Ascending aorta (tissue), 2 donors: ENCODE data around the gene TATDN2. TPM values are rescaled to one million over a fixed set of nuclear protein-coding genes. Genes with fewer than 3 reads are reported as not detected.
"Not testable (repeated sequence)": the region's sequence is repeated elsewhere in the genome, so short reads cannot be mapped to it uniquely, and the experiment has no call there.

Experiments
- DNase-seq, 2 donors: peaks; one replicate each; pipeline ENCODE4 v3.0.0-alpha.2; 2019; ENCODE audit warnings: low spot score in 2 of 2
- H3K27ac ChIP-seq, 2 donors: fragments of 200-600 bp; sonication (generic); one replicate each; pipeline ENCODE4 v1.5.1; 2016 to 2017; ENCODE audit warnings: mild to moderate bottlenecking in 1 of 2
- H3K27me3 ChIP-seq: fragments of 200-600 bp; sonication (generic); one replicate; pipeline ENCODE4 v1.5.1; 2017
- H3K36me3 ChIP-seq, 2 donors: fragments of 200-600 bp; sonication (generic); one replicate each; pipeline ENCODE4 v1.5.1; 2016
- H3K4me1 ChIP-seq, 2 donors: fragments of 200-600 bp; sonication (generic); one replicate each; pipeline ENCODE4 v1.5.1; 2016 to 2017; ENCODE audit warnings: mild to moderate bottlenecking in 1 of 2
- H3K4me3 ChIP-seq, 2 donors: fragments of 200-600 bp; sonication (generic); one replicate each; pipeline ENCODE4 v1.5.1; 2016 to 2017; ENCODE audit warnings: mild to moderate bottlenecking in 1 of 2
- H3K9me3 ChIP-seq, 2 donors: fragments of 200-600 bp; sonication (generic); one replicate each; pipeline ENCODE4 v1.5.1; 2016
- intact Hi-C: fragments of 100-400 bp; cut with DNase I; formaldehyde crosslinking; loops from one replicate; pipeline ENCODE4 v1.15.1; 2023
- total RNA-seq: library from RNA; depleted of rRNA; stranded (reverse); fragments of >200 nt; gene quantifications from one replicate; pipeline ENCODE4 v1.1.0, GENCODE V29; 2016
- TF ChIP-seq, protein P1 (sequence below), 3 experiments: fragments of 200-600 bp in 2 of 3; fragments of 450-650 bp in 1 of 3; sonication (generic) in 2 of 3; IDR thresholded peaks; one replicate each; pipeline ENCODE4 v1.5.1; 2016 to 2019; ENCODE audit warnings: antibody characterized with exemption in 3 of 3, mild to moderate bottlenecking in 1 of 3, moderate library complexity in 1 of 3

TATDN2 gene
- total RNA-seq, 1 donor from 2014 or later: 29.1 TPM

- DNase-seq: no peak
- Histone ChIP-seq H3K4me1 (no peaks in the 10 kb centered on the region), H3K27ac (no peak overlapping the region), H3K4me3 (no peak overlapping the region), H3K27me3 (no peaks in the 10 kb centered on the region), H3K9me3 (no peaks in the 10 kb centered on the region), H3K36me3 (peaks cover 32 to 34% of the 10 kb centered on the region in 2 donors)
- TF ChIP-seq, protein P1, sequence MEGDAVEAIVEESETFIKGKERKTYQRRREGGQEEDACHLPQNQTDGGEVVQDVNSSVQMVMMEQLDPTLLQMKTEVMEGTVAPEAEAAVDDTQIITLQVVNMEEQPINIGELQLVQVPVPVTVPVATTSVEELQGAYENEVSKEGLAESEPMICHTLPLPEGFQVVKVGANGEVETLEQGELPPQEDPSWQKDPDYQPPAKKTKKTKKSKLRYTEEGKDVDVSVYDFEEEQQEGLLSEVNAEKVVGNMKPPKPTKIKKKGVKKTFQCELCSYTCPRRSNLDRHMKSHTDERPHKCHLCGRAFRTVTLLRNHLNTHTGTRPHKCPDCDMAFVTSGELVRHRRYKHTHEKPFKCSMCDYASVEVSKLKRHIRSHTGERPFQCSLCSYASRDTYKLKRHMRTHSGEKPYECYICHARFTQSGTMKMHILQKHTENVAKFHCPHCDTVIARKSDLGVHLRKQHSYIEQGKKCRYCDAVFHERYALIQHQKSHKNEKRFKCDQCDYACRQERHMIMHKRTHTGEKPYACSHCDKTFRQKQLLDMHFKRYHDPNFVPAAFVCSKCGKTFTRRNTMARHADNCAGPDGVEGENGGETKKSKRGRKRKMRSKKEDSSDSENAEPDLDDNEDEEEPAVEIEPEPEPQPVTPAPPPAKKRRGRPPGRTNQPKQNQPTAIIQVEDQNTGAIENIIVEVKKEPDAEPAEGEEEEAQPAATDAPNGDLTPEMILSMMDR (IDR thresholded peaks at IDR 0.05): no peak
- intact Hi-C loops: no loop called here
Measured at GRCh38 chr3:10290481-10291176, 42.4 kb downstream of the TATDN2 start.

DNA sequence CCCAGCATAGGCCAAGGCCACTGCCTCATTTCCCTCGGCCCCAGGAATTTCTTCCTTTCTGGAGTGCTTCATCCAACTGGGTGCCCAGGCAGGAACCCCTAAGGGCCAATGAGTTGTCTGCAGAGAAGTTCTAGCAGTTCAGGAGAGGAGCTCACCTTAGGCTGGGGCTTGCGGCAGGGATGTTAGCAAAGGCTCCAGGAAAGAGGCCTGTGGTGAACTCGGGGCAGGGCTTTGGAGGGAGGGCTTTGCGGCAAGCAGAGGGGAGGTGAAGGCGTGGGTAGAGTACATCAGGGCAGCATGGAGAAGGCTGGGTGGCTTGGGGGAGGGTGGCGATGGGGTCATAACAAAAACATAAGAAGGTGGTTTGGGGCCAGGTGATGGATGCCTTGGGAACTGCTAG, 43.4 kb downstream of the TATDN2 start:
- Histone ChIP-seq H3K9me3 (no peaks in the 10 kb centered on the region), H3K27me3 (no peaks in the 10 kb centered on the region), H3K4me1 (no peaks in the 10 kb centered on the region), H3K36me3 (peaks cover 28 to 30% of the 10 kb centered on the region in 2 donors), H3K27ac (no peak overlapping the region), H3K4me3 (no peak overlapping the region)
- TF ChIP-seq, protein P1 (IDR thresholded peaks at IDR 0.05): no peak
- no peak for DNase-seq
- intact Hi-C loops: no loop called here

- Histone ChIP-seq H3K9me3 (no peaks in the 10 kb centered on the region), H3K27ac (no peak within 1 kb of the TSS), H3K4me1 (no peaks in the 10 kb centered on the region), H3K27me3 (no peaks in the 10 kb centered on the region), H3K36me3 (peaks cover 21 to 30% of the 10 kb centered on the region in 2 donors), H3K4me3 (no peak within 1 kb of the TSS)
- TF ChIP-seq, protein P1 (IDR thresholded peaks at IDR 0.05): no peak
- DNase-seq: no peak
- intact Hi-C loops: no loop called here
Measured at GRCh38 chr3:10292505-10293419, 44.5 kb downstream of the TATDN2 start, which contains the start of gene GHRL. Gene GHRL, minus strand, starts transcription at chr3:10292947. Its CDS starts 2,767 bp downstream, at chr3:10290180.

- intact Hi-C loops: no loop called here
- Histone ChIP-seq H3K4me1 (no peaks in the 10 kb centered on the region), H3K36me3 (peaks cover 10 to 26% of the 10 kb centered on the region in 2 donors), H3K9me3 (no peaks in the 10 kb centered on the region), H3K4me3 (no peak overlapping the region), H3K27me3 (no peaks in the 10 kb centered on the region), H3K27ac (no peak overlapping the region)
- TF ChIP-seq, protein P1 (IDR thresholded peaks at IDR 0.05): no peak
- no peak for DNase-seq
Measured at GRCh38 chr3:10294030-10294586, 45.8 kb downstream of the TATDN2 start.

DNA sequence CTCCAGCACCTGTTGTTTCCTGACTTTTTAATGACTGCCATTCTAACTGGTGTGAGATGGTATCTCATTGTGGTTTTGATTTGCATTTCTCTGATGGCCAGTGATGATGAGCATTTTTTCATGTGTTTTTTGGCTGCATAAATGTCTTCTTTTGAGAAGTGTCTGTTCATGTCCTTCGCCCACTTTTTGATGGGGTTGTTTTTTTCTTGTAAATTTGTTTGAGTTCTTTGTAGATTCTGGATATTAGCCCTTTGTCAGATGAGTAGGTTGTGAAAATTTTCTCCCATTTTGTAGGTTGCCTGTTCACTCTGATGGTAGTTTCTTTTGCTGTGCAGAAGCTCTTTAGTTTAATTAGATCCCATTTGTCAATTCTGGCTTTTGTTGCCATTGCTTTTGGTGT, 49.8 kb downstream of the TATDN2 start:
- H3K36me3 ChIP-seq: peaks cover 37 to 50% of the 10 kb centered on the region in 2 donors
- intact Hi-C loops, H3K4me3 ChIP-seq, H3K27ac ChIP-seq, H3K9me3 ChIP-seq, H3K27me3 ChIP-seq, DNase-seq, H3K4me1 ChIP-seq: not testable (repeated sequence)
